ENCODE data around the gene LARGE1.
"Not testable (repeated sequence)": the region's sequence is repeated elsewhere in the genome, so short reads cannot be mapped to it uniquely, and the experiment has no call there.

Gene LARGE1

GRCh38 chr22:33464698-33465097 is 455.6 kb downstream of the LARGE1 start:
- no peak for DNase-seq

- no peak for DNase-seq
Measured at GRCh38 chr22:33461698-33462434, 458.4 kb downstream of the LARGE1 start.

- not testable (repeated sequence) for DNase-seq
Measured at GRCh38 chr22:33461245-33461644, 459.0 kb downstream of the LARGE1 start.

- no peak for DNase-seq
Measured at GRCh38 chr22:33459137-33459536, 461.1 kb downstream of the LARGE1 start.

- no peak for DNase-seq
Measured at GRCh38 chr22:33456511-33456910, 463.8 kb downstream of the LARGE1 start.

- no peak for DNase-seq
Measured at GRCh38 chr22:33455036-33455435, 465.2 kb downstream of the LARGE1 start.

- no peak for DNase-seq
Measured at GRCh38 chr22:33451866-33452469, 468.3 kb downstream of the LARGE1 start.

GRCh38 chr22:33450756-33451155 is 469.5 kb downstream of the LARGE1 start:
- DNase-seq: no peak

- DNase-seq: no peak
Measured at GRCh38 chr22:33447733-33448132, 472.5 kb downstream of the LARGE1 start.

GRCh38 chr22:33443683-33444082 is 476.6 kb downstream of the LARGE1 start:
- DNase-seq: no peak

- DNase-seq: no peak
Measured at GRCh38 chr22:33440756-33441155, 479.5 kb downstream of the LARGE1 start.

- no peak for DNase-seq
Measured at GRCh38 chr22:33438273-33438672, 482.0 kb downstream of the LARGE1 start.

GRCh38 chr22:33431300-33431699 is 489.0 kb downstream of the LARGE1 start:
- no peak for DNase-seq

- DNase-seq: no peak
Measured at GRCh38 chr22:33429281-33429680, 491.0 kb downstream of the LARGE1 start.

GRCh38 chr22:33427461-33427860 is 492.8 kb downstream of the LARGE1 start:
- no peak for DNase-seq

- DNase-seq: no peak
Measured at GRCh38 chr22:33426451-33426850, 493.8 kb downstream of the LARGE1 start.

- no peak for DNase-seq
Measured at GRCh38 chr22:33421859-33422258, 498.4 kb downstream of the LARGE1 start.

- no peak for DNase-seq
Measured at GRCh38 chr22:33418484-33418883, 501.8 kb downstream of the LARGE1 start.

- no peak for DNase-seq
Measured at GRCh38 chr22:33415401-33415800, 504.9 kb downstream of the LARGE1 start.

- DNase-seq: no peak
Measured at GRCh38 chr22:33409079-33409478, 511.2 kb downstream of the LARGE1 start.

- DNase-seq: no peak
Measured at GRCh38 chr22:33405194-33405593, 515.1 kb downstream of the LARGE1 start.

GRCh38 chr22:33404723-33405122 is 515.6 kb downstream of the LARGE1 start:
- no peak for DNase-seq

- no peak for DNase-seq
Measured at GRCh38 chr22:33402325-33402724, 518.0 kb downstream of the LARGE1 start.

- no peak for DNase-seq
Measured at GRCh38 chr22:33401291-33401690, 519.0 kb downstream of the LARGE1 start.

GRCh38 chr22:33400891-33401290 is 519.4 kb downstream of the LARGE1 start:
- no peak for DNase-seq
